ENCODE data around the gene CEP112.

CEP112 gene

GRCh38 chr17:66054242-66054641 lies 137.7 kb downstream of the CEP112 start:
- no peak for DNase-seq

- DNase-seq: no peak
Observed at GRCh38 chr17:66044083-66044482, 147.8 kb downstream of the CEP112 start.

- DNase-seq: no peak
Observed at GRCh38 chr17:66043419-66043818, 148.5 kb downstream of the CEP112 start.

GRCh38 chr17:66040402-66040801 lies 151.5 kb downstream of the CEP112 start:
- no peak for DNase-seq

- DNase-seq: no peak
Observed at GRCh38 chr17:66038125-66038524, 153.8 kb downstream of the CEP112 start.

- no peak for DNase-seq
Observed at GRCh38 chr17:66037221-66037620, 154.7 kb downstream of the CEP112 start.

- DNase-seq: no peak
Observed at GRCh38 chr17:66032082-66032712, 159.7 kb downstream of the CEP112 start.

- no peak for DNase-seq
Observed at GRCh38 chr17:66025551-66025950, 166.4 kb downstream of the CEP112 start.

GRCh38 chr17:66021757-66022156 lies 170.2 kb downstream of the CEP112 start:
- DNase-seq: no peak

- peak; percentile 56 for DNase-seq
Observed at GRCh38 chr17:66018786-66019185, 173.1 kb downstream of the CEP112 start.

GRCh38 chr17:66016231-66016630 lies 175.7 kb downstream of the CEP112 start:
- DNase-seq: no peak

GRCh38 chr17:66008680-66009079 lies 183.3 kb downstream of the CEP112 start:
- DNase-seq: no peak

GRCh38 chr17:66006654-66007053 lies 185.3 kb downstream of the CEP112 start:
- no peak for DNase-seq

GRCh38 chr17:66002812-66003211 lies 189.1 kb downstream of the CEP112 start:
- DNase-seq: no peak

GRCh38 chr17:66002063-66002585 lies 189.8 kb downstream of the CEP112 start:
- no peak for DNase-seq

GRCh38 chr17:66000216-66000615 lies 191.7 kb downstream of the CEP112 start:
- DNase-seq: no peak

GRCh38 chr17:65998675-65999074 lies 193.3 kb downstream of the CEP112 start:
- no peak for DNase-seq

GRCh38 chr17:65994679-65995078 lies 197.3 kb downstream of the CEP112 start:
- no peak for DNase-seq

GRCh38 chr17:65994114-65994513 lies 197.8 kb downstream of the CEP112 start:
- no peak for DNase-seq

GRCh38 chr17:65990593-65990992 lies 201.3 kb downstream of the CEP112 start:
- DNase-seq: no peak

GRCh38 chr17:65988451-65988850 lies 203.5 kb downstream of the CEP112 start:
- DNase-seq: no peak

- DNase-seq: no peak
Observed at GRCh38 chr17:65987988-65988387, 203.9 kb downstream of the CEP112 start.

GRCh38 chr17:65985571-65985970 lies 206.4 kb downstream of the CEP112 start:
- DNase-seq: no peak

GRCh38 chr17:65984299-65984698 lies 207.6 kb downstream of the CEP112 start:
- DNase-seq: no peak

GRCh38 chr17:65978871-65979270 lies 213.1 kb downstream of the CEP112 start:
- no peak for DNase-seq

All from NCI-H748 treated with DMSO at 0.1 percent for 48 hours (cell line).